SK-N-MC (cell line): ENCODE data around the gene TIMM44.

ENCODE experiments used
- EZH2 ChIP-seq: fragments of 200-600 bp; sonication (generic); IDR thresholded peaks from one replicate; pipeline ENCODE4 v1.6.1; 2017; ENCODE audit warnings: antibody characterized with exemption
- FOXP2 ChIP-seq: optimal IDR thresholded peaks from 2 replicates; pipeline ENCODE3; 2011; ENCODE audit warnings: mild to moderate bottlenecking, moderate library complexity; ENCODE audit not compliant: insufficient read depth; ENCODE audit errors: extremely low read length, control extremely low read depth
- POLR2AphosphoS5 ChIP-seq: IDR thresholded peaks from 2 replicates; pipeline ENCODE4 v1.6.1; 2012; ENCODE audit warnings: mild to moderate bottlenecking, low read depth, low read length, borderline replicate concordance

DNA sequence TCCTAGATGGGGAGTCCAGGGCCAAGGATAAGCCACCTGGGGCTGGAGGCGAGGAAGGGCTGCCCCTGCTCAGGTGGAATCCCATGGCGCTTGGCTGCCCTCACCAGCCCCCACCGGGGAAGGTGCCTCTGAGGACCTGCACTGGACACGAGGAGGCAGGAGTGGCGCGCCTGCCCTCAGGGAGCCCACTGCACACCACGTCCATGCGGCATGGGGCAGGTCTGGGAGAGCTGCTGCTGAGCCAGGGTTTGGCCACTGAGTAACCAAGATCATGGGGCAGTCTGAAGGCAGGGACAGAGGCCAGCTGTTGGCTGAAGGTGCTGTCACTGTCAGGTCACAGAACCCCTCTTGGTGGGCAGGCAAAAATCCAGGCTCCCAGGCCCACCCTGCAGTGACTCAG lies 36.1 kb upstream of the TIMM44 start:
- TF ChIP-seq EZH2 (no peak), POLR2AphosphoS5 (no peak), FOXP2 (no peak)
